GM19035 (cell line): Measurements from ENCODE around the gene EPB42.
"Not testable (repeated sequence)": the region's sequence is repeated elsewhere in the genome, so short reads cannot be mapped to it uniquely, and the experiment has no call there.

Source experiments
- ATAC-seq: cut with Tn5 transposase; IDR thresholded peaks from one replicate; pipeline ENCODE4 v1.9.1; 2021; ENCODE audit not compliant: unreplicated experiment

The EPB42 gene

GRCh38 chr15:43213466-43213865, 7.4 kb downstream of the EPB42 start:
- ATAC-seq: no peak

- no peak for ATAC-seq
These were observed 7.9 kb downstream of the EPB42 start for GRCh38 chr15:43212951-43213350.

- no peak for ATAC-seq
These were observed 8.5 kb downstream of the EPB42 start for GRCh38 chr15:43212299-43212698.

- no peak for ATAC-seq
These were observed 9.5 kb downstream of the EPB42 start for GRCh38 chr15:43211224-43211735.

DNA sequence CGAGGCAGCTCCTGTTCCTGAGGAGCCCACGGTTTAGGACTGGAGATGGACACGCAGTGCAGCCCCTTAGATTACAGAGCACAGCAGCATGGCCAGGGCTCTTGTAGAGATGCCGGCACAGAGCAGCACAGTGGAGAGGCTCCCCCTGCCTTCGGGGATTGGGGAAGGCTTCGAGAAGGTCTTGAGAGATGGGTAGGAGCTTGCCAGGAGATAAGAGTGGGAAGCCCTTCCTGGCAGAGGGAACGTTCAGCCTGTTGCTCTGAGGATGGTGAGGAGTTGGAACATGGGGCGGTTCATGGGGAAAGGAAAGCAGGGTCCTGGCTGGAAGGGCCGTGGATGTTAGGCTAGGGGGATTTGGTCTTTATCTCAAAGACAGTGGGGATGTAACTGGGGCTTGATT, 10.0 kb downstream of the EPB42 start:
- no peak for ATAC-seq

DNA sequence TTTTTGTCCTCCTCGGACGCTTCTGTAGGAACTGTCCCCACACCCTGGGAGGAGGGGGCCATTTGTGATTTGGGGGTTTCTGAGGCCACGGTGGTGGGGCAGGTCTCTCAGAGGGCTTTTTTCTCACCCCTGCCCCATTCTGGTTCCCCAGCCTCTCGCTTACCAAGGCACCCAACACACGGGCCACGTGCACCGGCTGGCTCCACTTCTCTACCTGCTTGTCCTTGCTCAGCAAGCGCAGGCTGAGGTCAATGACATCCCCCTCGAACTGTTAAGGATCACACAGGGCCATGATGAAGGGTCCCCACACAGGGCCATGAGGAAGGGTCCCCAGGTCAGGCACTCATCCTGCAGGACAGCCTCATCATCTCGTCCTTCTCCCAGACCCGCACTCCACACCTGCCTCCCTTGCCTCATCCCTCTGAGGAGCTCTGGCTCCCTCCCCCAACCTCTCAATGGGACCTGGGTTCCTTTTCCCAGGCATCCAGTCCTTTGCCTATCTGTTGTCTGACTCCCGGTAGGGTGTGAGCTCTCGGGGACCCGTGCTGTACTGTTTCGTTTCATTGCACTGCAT, 10.6 kb downstream of the EPB42 start:
- ATAC-seq: no peak

GRCh38 chr15:43209059-43209824, 11.6 kb downstream of the EPB42 start:
- no peak for ATAC-seq

DNA sequence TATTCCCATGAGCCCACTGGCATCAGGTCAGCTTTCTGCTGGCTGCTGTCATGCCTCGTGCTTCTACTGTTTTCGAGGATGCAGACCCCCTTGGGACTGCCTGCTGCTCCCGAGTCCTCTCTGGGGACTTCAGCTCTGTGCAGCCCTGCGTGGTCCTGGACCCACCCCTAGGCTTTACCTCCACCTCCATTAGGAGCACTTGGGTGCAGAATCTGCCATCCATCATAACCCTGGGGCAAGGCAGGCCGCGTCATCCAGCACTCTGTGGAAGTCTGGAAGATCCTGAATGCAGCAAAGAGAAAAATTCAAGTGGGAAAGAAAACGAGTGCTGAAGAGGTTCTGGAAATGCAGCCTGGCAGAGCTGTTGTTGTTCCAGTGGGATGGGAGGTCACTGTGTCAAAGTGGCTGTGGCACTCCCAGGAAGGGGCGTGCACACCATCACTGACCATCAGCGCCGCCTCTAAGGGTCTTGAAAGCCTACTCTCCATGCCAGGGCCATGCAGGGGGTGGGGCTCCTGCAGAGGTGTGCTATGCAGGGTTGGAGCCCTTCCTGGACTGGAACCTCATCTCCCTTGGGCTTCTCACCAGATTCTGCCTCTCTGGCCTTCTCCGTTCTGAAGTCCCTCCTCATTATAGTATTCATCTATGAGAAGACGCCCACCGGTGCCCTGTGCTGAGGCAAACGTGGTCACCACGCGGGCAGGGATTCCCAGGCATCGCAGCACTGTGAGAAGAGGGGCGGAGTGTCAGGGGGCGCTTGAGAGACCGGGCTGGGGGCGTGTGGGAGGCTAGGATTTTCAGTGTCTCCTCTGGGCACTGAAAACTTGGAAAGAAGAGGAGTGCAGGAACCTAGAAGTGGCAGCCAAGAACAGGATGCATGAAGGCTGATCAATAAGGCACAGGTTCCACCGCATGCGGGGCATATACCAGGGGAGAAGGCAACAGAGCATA, 12.5 kb downstream of the EPB42 start:
- ATAC-seq: no peak

GRCh38 chr15:43207024-43207423, 13.8 kb downstream of the EPB42 start:
- ATAC-seq: no peak

DNA sequence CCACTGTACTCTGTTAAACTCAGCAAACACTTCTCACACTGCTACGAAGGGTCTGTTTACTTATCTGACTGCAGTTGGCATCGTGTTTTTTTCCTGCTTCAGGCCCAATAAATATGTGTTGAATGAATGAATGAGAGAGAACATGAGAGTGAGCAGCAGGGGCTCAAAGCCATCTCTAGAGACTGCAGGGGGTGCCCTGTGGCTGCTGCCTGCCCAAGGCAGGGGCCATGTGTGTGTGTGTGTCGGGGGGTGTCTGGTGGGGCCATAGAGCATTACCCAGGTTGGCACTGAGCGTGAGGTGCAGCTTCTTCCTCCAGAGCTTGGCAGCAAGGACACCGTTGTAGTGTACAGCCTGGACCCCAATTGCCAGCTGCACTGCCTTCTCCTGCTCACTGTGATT, 14.8 kb downstream of the EPB42 start:
- ATAC-seq: no peak

GRCh38 chr15:43204016-43204901, 16.6 kb downstream of the EPB42 start:
- no peak for ATAC-seq

DNA sequence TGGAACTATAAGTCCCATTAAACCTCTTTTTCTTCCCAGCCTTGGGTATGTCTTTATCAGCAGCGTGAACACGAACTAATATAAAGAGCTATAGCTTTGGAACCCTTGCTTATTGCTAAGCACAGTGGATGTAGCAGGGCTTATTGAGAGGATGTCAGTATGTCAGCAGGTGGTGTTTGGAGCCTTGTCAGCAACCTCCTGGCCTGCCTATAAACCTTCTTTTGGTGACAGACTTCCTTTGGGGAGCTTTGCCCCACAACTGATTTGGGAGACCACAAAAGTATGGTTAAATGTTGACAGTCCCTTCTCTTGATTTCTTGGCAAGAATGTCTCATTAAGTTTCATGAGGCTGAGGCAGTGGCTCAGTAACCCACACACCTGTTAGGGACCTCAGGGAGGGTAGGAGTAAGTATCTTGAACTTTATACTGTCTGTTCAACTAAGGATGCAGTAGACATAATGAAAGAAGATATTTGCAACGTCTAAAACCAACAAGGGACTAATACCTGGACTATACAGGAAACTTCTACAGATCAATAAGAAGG, 20.8 kb downstream of the EPB42 start:
- ATAC-seq: no peak

- no peak for ATAC-seq
These were observed 21.8 kb downstream of the EPB42 start for GRCh38 chr15:43198992-43199391.

GRCh38 chr15:43198556-43198955, 22.3 kb downstream of the EPB42 start:
- ATAC-seq: not testable (repeated sequence)

DNA sequence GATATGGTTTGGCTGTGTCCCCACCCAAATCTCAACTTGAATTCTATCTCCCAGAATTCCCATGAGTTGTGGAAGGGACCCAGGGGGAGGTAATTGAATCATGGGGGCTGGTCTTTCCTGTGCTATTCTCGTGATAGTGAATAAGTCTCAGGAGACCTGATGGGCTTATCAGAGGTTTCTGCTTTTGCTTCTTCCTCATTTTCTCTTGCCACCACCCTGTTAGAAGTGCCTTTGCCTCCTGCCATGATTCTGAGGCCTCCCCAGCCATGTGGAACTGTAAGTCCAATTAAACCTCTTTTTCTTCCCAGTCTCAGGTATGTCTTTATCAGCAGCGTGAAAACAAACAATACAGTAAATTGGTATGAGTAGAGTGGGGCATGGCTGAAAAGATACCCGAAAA, 23.0 kb downstream of the EPB42 start:
- not testable (repeated sequence) for ATAC-seq

GRCh38 chr15:43196760-43197548, 23.9 kb downstream of the EPB42 start:
- no peak for ATAC-seq

DNA sequence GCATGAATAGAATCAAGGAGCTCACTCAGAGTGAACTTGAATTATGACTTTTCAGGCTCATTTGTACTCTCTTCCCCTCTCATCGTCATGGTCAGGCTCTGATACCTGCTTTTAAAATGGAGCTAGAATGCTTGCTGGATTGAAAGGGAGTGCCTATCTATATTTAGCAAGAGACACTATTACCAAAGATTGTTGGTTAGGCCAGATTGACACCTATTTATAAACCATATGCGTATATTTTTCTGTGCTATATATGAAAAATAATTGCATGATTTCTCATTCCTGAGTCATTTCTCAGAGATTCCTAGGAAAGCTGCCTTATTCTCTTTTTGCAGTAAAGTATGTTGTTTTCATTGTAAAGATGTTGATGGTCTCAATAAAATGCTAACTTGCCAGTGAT, 26.0 kb downstream of the EPB42 start:
- no peak for ATAC-seq

GRCh38 chr15:43193710-43194109, 27.1 kb downstream of the EPB42 start:
- no peak for ATAC-seq

- no peak for ATAC-seq
These were observed 30.6 kb downstream of the EPB42 start for GRCh38 chr15:43190178-43190577.
